Mammary epithelial cell (primary cell): ENCODE data around the gene LMLN.

Experiments used
- CTCF ChIP-seq, 2 donors: IDR thresholded peaks in 1 of 2; conservative IDR thresholded peaks in 1 of 2; 2 replicates each; pipeline ENCODE4 v1.5.1; 2011 to 2012; ENCODE audit warnings: inconsistent platforms in 2 of 2, low read length in 2 of 2, mild to moderate bottlenecking in 2 of 2, control low read depth in 1 of 2, low read depth in 1 of 2; ENCODE audit not compliant: insufficient read depth in 1 of 2; ENCODE audit errors: extremely low read depth in 1 of 2
- EZH2 ChIP-seq: IDR thresholded peaks from 2 replicates; pipeline ENCODE4 v1.6.1; 2012; ENCODE audit warnings: low read length, inconsistent platforms, borderline replicate concordance

DNA sequence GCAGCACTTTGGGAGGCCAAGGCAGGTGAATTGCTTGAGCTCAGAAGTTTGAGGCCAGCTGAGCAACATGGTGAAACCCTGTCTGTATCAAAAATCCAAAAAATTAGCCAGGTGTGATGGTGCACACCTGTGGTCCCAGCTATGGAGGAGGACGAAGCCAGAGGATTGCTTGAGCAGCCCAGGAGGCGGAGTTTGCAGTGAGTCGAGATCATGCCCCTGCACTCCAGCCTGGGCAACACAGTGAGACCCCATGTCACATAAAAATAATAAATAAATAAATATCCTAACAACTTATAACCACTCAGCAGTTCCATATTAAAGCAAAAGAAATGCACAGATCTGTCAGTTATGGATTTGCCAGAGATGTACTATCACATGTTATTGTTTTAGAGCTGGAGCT is 62.6 kb downstream of the LMLN start:
- TF ChIP-seq CTCF (conservative IDR thresholded peaks at IDR 0.05 in 1 of 2, IDR thresholded peaks at IDR 0.05 in 1 of 2; ENCODE audit: extremely low read depth in 1 of 2, insufficient read depth in 1 of 2, low read depth in 1 of 2, low read length in 2 of 2) = no peak
- TF ChIP-seq EZH2 = no peak
